Hippocampal formation (tissue), 2 donors: ENCODE data around the gene AK5.
A peak's percentile ranks its signal among the peaks of the same experiment; 100 is the strongest.

Source experiments
- DNase-seq, 2 donors: peaks; one replicate each; lab custom pipeline; 2025; lab: John Stamatoyannopoulos, UW

AK5 gene

DNA sequence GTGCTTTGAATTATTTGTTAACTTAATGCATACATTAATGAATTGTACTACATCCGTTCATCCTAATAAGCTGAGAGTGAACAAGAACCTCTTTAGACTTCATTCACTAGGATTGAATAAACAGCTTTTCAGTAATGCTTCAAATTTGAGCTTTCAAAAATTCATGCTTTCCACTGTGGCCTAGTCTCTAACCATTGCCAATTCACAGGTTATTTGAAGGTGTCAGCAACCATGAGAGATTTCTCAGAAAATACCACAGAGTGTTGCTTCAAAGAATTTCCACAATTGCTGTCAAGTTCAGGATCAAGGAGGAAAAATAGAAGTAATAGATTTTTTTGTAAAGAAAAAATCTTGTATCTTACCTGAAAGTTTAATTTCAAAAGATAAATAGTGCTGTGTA is 72.7 kb downstream of the AK5 start:
- no peak for DNase-seq

DNA sequence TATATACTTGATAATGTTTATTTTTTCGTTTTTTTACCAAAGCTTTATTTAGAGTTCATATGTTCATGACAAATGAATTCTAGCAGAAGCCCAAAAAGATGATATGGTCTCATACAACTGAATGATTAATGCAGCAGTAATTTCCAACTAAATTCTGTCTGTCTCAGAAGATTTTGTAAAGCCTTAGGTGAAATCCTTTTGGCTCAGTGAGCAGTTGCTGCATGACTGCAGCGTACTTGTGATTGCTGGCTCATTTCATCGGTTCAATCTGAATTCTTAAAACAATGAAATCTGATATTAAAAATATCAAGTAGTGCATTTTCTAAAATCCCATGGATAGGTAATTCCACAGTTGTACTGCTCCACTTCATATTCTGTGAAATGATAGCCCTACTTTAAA is 73.2 kb downstream of the AK5 start:
- no peak for DNase-seq

DNA sequence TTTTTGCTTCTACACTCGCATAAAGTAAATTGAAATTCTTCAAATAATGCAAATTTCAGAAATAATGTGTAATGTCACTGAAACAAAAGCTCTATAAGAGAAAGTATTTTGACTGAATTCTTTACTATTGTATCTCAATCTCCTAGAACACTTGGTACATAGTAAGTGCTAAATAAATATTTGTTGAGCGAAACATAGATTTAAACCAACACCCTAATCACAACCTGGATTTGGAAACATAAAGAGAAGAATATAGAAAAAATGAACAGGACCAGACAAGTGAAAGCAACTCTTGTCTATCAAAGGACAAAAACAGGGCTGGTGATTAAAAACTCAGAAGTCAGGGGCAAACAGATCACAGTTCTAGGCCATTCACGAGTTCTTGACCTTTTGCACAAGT is 74.3 kb downstream of the AK5 start:
- no peak for DNase-seq

DNA sequence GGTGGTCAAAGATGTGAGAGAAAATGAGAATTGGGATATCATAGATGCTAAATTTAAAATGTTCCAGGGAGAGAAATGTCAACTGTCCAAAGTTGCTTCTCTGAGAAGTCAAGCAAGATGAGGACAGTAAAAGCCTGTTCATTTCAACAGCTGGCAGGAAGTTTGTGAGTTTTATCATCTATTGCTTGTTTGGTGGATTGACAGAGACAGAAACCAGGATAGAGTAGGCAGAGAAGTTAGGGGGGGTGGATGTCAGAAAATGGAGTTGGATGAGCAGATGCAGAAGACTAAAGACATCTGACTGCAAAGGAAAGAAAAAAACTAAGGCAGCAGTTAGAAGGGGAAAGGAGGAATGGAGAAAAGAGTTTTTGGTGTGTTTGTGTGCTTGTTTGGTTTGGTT is 78.4 kb downstream of the AK5 start:
- no peak for DNase-seq

DNA sequence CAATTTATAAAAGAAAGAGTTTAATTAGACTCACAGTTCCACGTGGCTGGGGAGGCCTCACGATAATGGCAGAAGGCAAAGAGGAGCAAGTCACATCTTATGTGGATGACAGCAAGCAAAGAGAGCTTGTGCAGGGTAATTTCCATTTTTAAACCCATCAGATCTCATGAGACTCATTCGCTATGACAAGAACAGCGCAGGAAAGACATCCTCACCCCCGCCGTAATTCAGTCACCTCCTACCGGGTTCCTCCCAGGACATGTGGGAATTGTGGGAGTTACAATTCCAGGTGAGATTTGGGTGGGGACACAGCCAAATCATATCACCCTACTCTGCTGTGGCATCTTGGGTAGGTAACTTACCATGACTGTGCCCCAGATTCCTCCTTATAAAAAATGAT is 79.8 kb downstream of the AK5 start:
- no peak for DNase-seq

DNA sequence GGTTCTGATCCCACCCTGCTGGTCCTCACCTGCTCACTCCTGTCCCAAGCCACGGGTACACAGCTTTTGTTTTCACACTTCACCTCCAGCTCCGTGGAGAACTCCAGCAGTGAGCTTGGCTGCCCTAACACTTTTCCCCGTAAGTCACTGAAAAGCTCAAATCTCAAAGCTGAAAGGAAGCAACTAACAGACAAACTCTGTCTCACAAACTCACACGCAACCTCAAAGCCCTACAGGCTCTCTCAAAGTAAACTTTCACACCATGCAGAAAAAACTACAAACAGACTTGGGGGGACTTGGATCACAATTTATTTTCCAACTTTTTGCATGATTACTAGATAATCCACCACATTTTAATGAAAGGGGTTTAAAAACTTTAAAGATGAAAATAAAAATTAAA is 88.3 kb downstream of the AK5 start:
- DNase-seq, result no peak

DNA sequence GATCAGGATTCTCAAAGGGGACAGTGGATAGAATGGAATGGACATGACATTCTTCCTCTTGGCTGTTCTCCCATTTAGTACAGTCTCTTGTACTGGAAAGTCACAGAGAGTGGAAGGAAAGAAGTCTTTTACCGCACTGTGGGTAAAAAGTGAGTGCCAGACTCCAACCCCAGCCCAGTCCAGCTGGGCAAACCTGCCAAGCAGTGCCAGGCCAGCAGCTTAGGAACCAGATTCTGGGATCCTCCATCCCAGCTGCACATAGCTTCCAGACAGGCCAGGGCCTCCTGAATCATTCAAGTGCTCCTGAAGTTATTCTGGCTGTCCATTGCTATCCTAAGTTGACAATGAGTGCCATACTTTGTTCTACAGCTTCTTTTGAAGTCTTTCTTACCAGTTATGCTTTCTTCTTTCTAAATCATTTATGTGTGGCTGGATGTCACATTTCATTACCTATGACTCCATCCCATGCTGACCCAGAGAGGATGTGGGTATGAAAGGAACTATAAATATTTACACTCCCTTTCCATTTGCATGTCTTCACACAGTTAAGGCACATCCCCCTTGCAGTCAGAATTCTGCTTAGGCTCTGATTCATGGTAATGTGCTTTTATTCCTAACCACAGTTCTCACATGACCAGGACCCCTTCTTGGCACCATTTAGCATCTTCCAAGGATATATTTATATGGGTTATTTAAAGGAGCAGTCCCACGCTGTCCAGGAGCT is 88.9 kb downstream of the AK5 start:
- no peak for DNase-seq

DNA sequence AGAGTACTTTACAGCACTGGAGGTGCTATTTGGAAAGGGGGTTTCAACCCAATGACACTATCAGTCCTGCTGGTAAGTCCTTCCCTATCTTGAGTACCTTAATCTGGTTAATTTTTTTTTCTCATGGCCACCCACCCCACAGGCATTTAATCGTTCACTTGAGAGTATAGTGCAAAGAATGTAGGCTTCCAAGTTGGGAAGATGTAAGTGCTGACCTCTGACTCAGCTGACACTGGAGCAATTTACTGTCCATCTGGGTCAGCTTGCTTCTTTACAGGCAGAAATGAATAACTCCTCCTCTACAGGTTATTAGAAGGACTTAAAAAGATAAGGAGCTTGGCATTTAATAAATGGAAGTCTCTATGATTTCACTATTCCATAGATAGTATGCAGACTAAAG is 89.6 kb downstream of the AK5 start:
- no peak for DNase-seq

DNA sequence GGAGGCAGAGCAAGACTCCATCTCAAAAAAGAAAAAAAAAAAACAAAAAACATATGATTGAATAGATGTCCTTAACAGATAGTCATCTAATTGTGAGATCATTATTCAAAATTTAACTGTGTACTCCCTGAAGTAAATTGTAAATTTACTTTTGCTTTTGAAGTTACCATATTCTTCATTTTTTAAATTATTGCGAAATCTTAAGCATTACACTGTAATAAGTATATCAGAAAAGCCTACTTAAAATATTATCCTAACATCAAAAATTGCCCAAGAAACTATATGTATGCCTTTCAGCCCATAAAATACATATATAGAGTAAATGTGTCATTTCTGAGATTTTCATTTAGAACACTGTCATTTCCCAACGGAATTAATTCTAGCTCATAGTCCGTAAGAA is 91.9 kb downstream of the AK5 start:
- no peak for DNase-seq

DNA sequence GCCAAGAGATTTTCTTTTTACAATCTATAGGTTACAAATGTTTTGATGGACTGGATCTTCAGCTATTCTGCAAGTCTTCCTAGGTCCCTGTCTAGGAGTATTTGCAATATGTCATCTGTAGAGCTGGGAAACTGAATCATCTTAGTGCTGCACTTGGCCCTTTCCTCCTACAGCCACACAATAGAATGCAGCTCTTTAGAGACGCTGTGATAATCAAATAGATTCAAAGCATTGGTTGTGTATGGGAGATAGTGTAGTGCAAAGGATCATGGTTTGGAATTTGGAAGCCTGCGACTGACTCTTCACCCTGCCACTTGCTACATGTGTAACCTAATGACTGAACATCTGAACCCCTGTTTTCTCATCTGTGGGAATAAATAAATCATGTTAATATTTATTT is 93.7 kb downstream of the AK5 start:
- no peak for DNase-seq

DNA sequence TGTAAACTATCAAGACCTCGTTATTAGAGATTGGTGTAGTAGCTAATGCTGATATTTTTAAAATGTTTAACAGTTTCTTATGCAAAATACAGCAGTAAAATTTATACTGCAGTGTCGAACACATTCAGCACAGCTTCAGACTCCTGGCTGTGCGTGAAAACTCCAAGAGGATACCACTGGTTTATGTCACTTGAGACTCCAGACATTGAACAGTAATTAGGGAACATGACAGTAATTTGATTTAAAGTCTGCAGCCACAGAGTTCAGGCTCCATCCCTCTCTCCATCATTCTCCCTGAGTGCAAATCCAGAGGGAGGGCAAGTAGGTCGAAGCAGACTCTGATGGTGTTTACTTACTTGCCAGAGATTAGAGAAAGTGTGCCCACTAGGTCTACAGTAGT is 94.2 kb downstream of the AK5 start:
- no peak for DNase-seq

DNA sequence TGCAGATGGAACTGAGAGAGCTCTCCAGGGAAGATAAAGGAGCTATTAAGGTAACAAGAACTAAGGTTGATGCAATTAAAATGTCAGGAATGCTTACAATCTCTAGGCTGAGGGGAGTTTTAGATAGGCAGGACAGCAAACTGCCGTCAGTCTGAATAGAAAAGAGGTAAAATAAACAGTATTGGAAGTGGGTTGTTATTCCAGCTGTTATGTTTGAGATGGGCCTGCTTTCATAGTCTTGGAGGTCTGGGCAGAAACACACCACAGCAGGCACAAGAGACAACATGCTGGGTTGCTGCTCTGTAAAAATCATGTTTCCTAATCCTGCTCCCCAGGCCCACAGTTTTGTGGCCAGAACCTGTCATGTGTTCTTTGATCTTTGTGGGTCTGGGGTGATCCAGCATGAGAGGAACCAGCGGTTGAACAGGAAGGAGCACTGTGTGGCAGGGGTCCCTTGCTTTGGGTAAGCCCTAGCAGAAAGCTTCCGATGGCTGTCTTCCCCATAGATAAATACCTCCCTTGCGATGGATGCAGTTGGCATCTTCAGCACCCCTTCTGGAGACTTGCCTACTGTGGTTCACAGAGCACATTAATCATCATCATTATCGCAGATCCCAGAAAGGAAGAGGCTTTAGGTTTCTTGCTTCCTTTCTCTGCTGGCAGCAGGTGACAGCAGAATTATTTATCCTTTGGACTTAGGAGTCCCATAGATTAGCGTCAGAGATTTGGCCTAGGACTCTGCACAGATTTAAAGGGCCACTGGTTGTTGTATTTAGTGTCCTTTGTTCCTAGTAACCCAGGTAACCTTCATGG is 97.1 kb downstream of the AK5 start:
- no peak for DNase-seq

DNA sequence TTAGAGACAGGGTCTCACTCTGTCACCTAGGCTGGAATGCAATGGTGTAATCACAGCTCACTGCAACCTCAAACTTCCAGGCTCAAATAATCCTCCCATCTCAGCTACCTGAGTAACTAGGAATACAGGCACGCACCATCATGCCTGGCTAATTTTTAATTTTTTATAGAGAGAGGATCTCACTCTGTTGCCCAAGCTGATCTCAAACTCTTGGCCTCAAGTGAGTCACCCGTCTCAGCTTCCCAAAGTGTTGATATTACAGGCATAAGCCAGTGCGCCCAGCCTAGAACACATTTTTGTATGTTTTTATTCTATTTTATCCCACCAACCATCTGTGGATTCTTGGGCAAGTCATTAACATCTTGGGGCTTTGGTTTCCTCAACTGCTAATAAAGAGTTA is 100.5 kb downstream of the AK5 start:
- no peak for DNase-seq

DNA sequence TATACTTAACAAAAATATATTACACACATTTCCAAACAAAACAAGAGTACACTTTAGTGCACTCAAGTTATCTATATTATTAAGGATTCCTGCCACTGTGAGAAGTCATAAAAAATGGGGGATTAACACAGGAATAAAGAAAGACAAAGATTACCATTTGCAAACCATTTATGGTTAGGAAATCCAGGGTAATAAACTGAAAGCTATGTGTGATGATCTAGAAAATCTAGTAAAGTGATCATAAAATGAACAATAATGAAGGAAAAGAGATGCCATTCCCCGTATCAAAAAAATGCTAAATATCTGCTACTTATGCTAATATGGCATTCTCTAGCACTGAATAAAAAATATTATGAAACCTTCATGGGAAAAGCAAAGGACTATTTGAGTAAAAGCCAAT is 101.4 kb downstream of the AK5 start:
- DNase-seq, result no peak

DNA sequence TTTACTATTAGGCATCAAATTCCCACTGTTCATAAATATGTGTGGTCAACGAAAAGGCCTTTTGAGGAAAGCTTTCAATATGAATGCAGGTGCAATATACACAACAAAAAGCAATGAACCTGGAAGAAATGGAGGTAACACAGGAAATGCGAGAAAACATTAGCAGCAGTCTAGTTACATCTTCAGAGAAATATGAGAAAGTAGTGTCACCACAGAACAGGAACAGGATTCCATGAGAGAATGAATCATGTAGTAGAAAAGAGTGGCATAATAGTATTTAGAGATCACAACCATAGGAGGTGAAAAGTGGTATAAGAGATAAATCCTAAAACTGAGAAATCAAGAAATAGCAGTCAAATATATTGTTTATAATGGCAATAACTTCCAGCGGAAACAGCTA is 103.7 kb downstream of the AK5 start:
- no peak for DNase-seq

DNA sequence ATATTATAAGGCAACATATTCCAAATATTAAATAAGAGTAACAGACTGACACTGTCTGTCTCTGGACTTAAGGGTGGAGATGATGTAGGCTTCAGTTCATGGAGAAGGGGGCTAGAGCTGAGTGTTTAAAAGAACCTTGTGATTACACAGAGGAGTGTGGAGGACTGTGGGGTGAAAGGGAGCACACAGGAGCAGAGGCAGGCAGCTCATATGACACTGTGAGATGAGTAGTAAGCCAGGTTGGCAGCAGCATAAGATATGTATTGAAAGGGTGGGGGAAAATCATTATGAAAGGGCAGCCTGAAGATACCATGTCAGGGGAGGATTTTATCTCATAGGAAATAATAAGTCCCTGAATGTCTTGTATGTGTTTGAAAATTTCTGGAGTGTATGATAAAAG is 104.5 kb downstream of the AK5 start:
- no peak for DNase-seq

DNA sequence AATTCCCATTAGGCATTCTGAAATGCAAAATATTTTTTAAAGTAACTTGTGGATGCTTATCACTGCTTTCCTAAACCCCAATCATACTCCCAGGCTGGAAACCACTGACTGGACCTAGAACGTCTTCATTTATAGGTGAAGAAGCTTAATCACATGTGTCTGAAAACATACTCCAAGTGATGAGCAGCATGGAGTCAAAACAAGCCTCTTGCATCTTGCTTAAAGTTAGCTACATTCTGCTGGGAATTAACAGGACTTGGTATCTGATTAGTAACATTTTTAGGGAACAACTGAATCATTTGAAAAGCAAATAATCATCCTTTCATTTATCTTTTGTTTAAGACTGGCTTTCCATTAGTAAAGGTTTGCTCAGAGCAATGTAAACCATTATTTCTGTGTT is 105.7 kb downstream of the AK5 start:
- DNase-seq, result no peak

DNA sequence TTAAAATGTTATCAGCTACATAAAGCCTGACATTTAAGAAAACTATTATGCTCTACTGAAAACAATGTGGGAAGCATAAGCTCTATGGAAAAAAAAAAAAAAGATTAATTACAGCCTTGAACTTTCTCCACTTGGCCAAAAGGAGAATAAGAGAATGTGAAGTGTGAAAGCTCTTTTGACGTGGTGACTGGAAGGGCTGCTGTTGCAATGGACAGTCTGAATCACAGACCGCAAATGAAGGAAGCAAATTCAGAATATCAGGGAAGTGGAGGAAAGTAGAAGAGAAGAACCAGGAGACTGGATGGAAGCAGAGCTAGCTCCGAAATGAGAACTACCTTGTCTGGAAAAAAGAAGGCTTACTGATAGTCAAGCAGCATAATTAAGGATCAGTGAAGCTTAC is 106.8 kb downstream of the AK5 start:
- no peak for DNase-seq

DNA sequence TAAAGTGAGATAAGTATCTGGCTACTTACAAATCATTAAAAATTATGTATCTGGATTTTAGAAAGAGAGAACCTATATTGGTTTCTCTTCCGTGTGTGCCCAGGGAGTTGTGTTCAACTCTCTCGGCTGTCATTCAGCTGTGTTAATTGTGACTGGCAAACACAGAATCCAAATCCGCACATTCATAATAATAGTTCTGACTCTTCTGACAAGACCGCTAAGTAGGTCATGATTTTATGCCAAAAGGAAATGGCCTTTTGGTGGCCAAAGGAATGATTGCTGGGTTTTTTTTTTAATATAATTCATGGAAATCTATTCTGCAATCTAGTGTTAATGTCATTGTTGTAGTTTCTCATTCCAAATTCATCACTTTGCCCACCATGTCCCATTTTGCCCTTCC is 110.7 kb downstream of the AK5 start:
- no peak for DNase-seq

DNA sequence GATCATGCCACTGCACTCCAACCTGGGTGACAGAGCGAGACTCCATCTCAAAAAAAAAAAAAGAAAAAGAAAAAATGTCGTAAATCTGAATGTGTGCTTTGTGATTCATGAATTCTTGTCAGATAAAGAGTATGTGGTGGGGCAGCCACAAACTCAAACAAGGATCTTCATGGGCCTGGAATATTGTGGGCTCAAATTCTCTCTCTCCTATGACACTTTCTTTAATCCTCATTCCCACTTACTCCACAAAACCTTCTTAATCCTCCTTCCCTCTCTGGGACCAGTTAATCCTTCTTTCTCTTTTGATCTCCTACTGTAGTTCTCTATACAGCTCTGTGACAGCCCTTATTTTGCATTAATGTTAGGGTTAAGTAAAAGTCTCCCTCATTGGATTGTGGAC is 112.3 kb downstream of the AK5 start:
- DNase-seq, result no peak

DNA sequence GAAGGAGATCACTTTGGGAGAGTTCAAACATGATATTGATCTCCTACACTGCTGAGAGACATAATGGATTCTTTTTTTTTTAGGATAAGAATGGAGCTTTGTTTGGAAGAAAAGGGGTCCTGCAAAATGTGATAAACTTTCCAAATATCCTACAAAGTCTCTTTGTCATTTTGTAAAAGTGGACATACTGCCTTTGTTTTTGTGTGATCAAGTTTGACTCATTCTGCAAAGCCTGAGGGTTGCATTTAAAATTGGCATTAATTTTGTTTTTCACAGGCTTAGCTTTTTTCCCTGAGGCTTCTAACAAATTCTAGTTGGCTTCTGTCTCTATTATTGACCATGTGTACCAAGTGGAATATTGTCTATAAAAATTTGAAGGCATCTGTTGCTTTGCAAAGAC is 113.2 kb downstream of the AK5 start:
- peak in 1 of 2 donors; percentile 80 for DNase-seq

DNA sequence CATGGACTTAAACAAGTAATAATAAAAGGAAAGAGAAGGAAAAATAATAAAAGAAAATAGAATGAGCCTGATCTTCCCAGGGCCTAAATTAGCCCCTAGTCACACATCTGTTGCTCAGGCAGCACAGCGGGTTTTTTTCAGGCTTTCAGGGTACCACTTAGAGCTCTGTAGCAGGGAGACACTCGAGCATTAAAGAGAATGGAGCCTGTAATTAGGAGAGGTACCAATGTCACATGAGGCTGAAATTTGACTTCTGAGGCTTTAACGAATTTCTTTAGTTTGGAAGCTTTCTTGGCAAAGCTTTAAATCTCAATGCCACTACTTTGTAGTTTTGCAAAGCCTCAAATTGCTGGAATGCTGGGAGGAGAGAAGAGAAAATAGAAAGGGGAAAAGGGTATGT is 116.3 kb downstream of the AK5 start:
- DNase-seq, result no peak

DNA sequence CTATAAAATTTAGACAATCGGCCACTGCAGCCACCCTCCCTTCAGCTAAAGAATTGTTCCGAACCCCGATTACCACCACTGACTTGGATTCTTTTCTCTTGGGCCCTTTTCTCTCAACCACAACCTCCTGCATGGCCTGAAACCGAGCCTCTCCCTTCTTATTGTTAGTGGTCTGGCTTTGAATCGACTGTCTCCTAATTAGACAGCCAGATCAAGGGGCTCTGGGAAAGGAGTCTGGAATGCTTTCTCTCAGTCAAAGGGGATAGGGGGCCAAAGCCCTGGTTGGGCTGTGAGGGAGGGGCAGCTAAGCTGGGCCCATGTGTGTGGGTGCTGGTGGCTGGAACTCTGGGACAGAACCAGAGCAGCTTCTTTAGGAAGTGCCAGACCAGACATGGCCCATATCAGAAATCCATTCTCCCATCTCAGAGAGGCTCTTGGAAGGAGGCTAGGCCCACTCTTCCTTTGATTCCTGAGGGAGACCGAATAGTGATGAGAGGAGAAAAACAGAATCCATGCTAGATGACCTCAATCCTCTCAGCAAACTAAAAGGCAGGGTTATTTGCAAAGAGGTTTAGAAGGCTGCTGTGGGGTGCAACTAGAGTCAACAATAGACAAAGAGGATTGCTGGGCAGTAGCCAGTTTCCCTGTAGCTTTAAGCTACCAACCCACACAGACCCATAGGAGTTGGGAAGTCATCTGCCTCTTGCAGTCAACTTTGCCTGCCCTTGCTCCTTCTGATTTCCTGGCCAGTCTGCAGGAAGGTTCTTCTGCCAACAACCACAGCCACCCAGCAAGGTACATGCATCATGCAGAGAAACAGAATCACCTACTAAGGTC is 117.6 kb downstream of the AK5 start:
- peak; percentile 71 to 84 for DNase-seq
